GM12878 (cell line): ENCODE measurements around the gene POLR1G. TPM values are rescaled to one million over a fixed set of nuclear protein-coding genes. Genes with fewer than 3 reads are reported as not detected.

ENCODE experiments used
- microRNA-seq: library from miRNA; unstranded; fragments of <30 nt; microRNA quantifications from one replicate; pipeline ENCODE4, GENCODE V29; 2018
- polyA plus RNA-seq, 11 experiments: library from polyadenylated mRNA; depleted of rRNA in 4 of 11; unstranded in 6 of 11; stranded (reverse) in 5 of 11; fragments of >200 nt; fragmentation: Nextera tagmentation in 4 of 11; fragmentation: Illumina TruSeq in 1 of 11; extraction: Ambion mirVana in 4 of 11; extraction: Trizol in 1 of 11; gene quantifications; 1 replicate in 1 of 11; 2 replicates in 10 of 11; pipeline versions ENCODE4 v1.2.1 to v1.2.3, GENCODE V29; 2011 to 2016; ENCODE audit warnings: inconsistent platforms in 2 of 11, missing spikeins in 2 of 11, low read depth in 1 of 11
- small RNA-seq: library from RNA; depleted of rRNA; stranded (forward); fragments of <200 nt; gene quantifications from one replicate; pipeline ENCODE3, GENCODE V24; 2014
- total RNA-seq, 4 experiments: library from RNA; depleted of rRNA in 3 of 4; stranded (reverse); fragments of >200 nt in 3 of 4; fragmentation: Illumina TruSeq in 1 of 4; extraction: Trizol in 1 of 4; gene quantifications; 2 replicates each; pipeline versions ENCODE4 v1.2.1 to v1.2.3, GENCODE V29; 2013 to 2021

The POLR1G gene
- total and polyA plus RNA-seq, 10 of the 15 experiments (the other 5 are each of a cell fraction or from before 2014, with no cell fraction given), result 2.0 to 30.9 (median 20.5) TPM

Small RNAs within 50 kb of the gene (microRNA-seq; reads per million reads assigned to microRNA genes)
- not detected for gene MIR6088

Small RNAs within 50 kb of the gene (small RNA-seq; reads per million reads assigned to genes)
- gene MIR6088, result not detected

Other genes with a start within 250 kb of the POLR1G start
Only the 7 nearest of the 17 such genes appear.
- gene CKM, start 83.8 kb upstream of the POLR1G start, total RNA-seq (2014; rRNA removed), result not detected in 2 replicates
- not detected in 2 replicates for gene CKM, start 83.8 kb upstream of the POLR1G start, total RNA-seq (2014; rRNA removed; fragmentation: Illumina TruSeq; extraction: Trizol)
- gene CKM, start 83.8 kb upstream of the POLR1G start, total RNA-seq (2021), result 0.13 TPM in 1 of 2 replicates, not detected in the other
- gene CKM, start 83.8 kb upstream of the POLR1G start, polyA plus RNA-seq (2011; rRNA removed), result 0.06 and 0.08 TPM in 2 replicates
- gene CKM, start 83.8 kb upstream of the POLR1G start, polyA plus RNA-seq (2014; fragmentation: Illumina TruSeq; extraction: Trizol), result not detected in 2 replicates
- under 1 TPM in 1 of 2 experiments, not detected in 1; 0.14 TPM for gene CKM, start 83.8 kb upstream of the POLR1G start, polyA plus RNA-seq (2014; fragmentation: Nextera tagmentation; extraction: Ambion mirVana)
- gene CKM, start 83.8 kb upstream of the POLR1G start, polyA plus RNA-seq (2014; rRNA removed), result 0.08 and 0.11 TPM in 2 replicates
- under 1 TPM in 1 of 2 experiments, not detected in 1; 0.13 TPM for gene CKM, start 83.8 kb upstream of the POLR1G start, polyA plus RNA-seq (2016; fragmentation: Nextera tagmentation; extraction: Ambion mirVana)
- 0.28 TPM in 1 of 2 replicates, not detected in the other for gene KLC3, start 65.9 kb upstream of the POLR1G start, total RNA-seq (2014; rRNA removed)
- gene KLC3, start 65.9 kb upstream of the POLR1G start, total RNA-seq (2014; rRNA removed; fragmentation: Illumina TruSeq; extraction: Trizol), result not detected in 2 replicates
- 0.33 and 0.37 TPM in 2 replicates for gene KLC3, start 65.9 kb upstream of the POLR1G start, total RNA-seq (2021)
- not detected in 2 replicates for gene KLC3, start 65.9 kb upstream of the POLR1G start, polyA plus RNA-seq (2011; rRNA removed)
- 0.03 TPM in 1 of 2 replicates, not detected in the other for gene KLC3, start 65.9 kb upstream of the POLR1G start, polyA plus RNA-seq (2014; fragmentation: Illumina TruSeq; extraction: Trizol)
- not detected for gene KLC3, start 65.9 kb upstream of the POLR1G start, polyA plus RNA-seq (2014; fragmentation: Nextera tagmentation; extraction: Ambion mirVana)
- 0.15 and 0.38 TPM in 2 replicates for gene KLC3, start 65.9 kb upstream of the POLR1G start, polyA plus RNA-seq (2014; rRNA removed)
- under 1 TPM in 1 of 2 experiments, not detected in 1; 0.21 TPM for gene KLC3, start 65.9 kb upstream of the POLR1G start, polyA plus RNA-seq (2016; fragmentation: Nextera tagmentation; extraction: Ambion mirVana)
- 16.9 and 18.8 TPM in 2 replicates for gene ERCC2, start 36.1 kb upstream of the POLR1G start, total RNA-seq (2014; rRNA removed)
- 7.5 and 7.7 TPM in 2 replicates for gene ERCC2, start 36.1 kb upstream of the POLR1G start, total RNA-seq (2014; rRNA removed; fragmentation: Illumina TruSeq; extraction: Trizol)
- gene ERCC2, start 36.1 kb upstream of the POLR1G start, total RNA-seq (2021), result 38.7 and 40.1 TPM in 2 replicates
- gene ERCC2, start 36.1 kb upstream of the POLR1G start, polyA plus RNA-seq (2011; rRNA removed), result 7.4 and 27.2 TPM in 2 replicates
- 7.6 and 20.5 TPM in 2 replicates for gene ERCC2, start 36.1 kb upstream of the POLR1G start, polyA plus RNA-seq (2014; fragmentation: Illumina TruSeq; extraction: Trizol)
- gene ERCC2, start 36.1 kb upstream of the POLR1G start, polyA plus RNA-seq (2014; fragmentation: Nextera tagmentation; extraction: Ambion mirVana), result 1 to 10 TPM; 1.3 to 2.4 TPM
- 20.6 and 24.9 TPM in 2 replicates for gene ERCC2, start 36.1 kb upstream of the POLR1G start, polyA plus RNA-seq (2014; rRNA removed)
- 10 to 100 TPM in 1 of 2 experiments, 1 to 10 TPM in 1; 9.8 to 12.5 TPM for gene ERCC2, start 36.1 kb upstream of the POLR1G start, polyA plus RNA-seq (2016; fragmentation: Nextera tagmentation; extraction: Ambion mirVana)
- gene PPP1R13L, start 1.6 kb upstream of the POLR1G start, total RNA-seq (2014; rRNA removed), result 1.8 and 2.5 TPM in 2 replicates
- 1.2 and 1.3 TPM in 2 replicates for gene PPP1R13L, start 1.6 kb upstream of the POLR1G start, total RNA-seq (2014; rRNA removed; fragmentation: Illumina TruSeq; extraction: Trizol)
- gene PPP1R13L, start 1.6 kb upstream of the POLR1G start, total RNA-seq (2021), result 10.0 and 11.0 TPM in 2 replicates
- gene PPP1R13L, start 1.6 kb upstream of the POLR1G start, polyA plus RNA-seq (2011; rRNA removed), result 2.3 and 2.4 TPM in 2 replicates
- 3.0 and 3.3 TPM in 2 replicates for gene PPP1R13L, start 1.6 kb upstream of the POLR1G start, polyA plus RNA-seq (2014; fragmentation: Illumina TruSeq; extraction: Trizol)
- 1 to 10 TPM in 1 of 2 experiments, under 1 TPM in 1; 0.40 to 1.9 TPM for gene PPP1R13L, start 1.6 kb upstream of the POLR1G start, polyA plus RNA-seq (2014; fragmentation: Nextera tagmentation; extraction: Ambion mirVana)
- 4.4 and 4.7 TPM in 2 replicates for gene PPP1R13L, start 1.6 kb upstream of the POLR1G start, polyA plus RNA-seq (2014; rRNA removed)
- 1 to 10 TPM; 2.4 to 2.6 TPM for gene PPP1R13L, start 1.6 kb upstream of the POLR1G start, polyA plus RNA-seq (2016; fragmentation: Nextera tagmentation; extraction: Ambion mirVana)
- gene ERCC1, start 17.3 kb downstream of the POLR1G start, total RNA-seq (2014; rRNA removed), result 74.7 and 82.6 TPM in 2 replicates
- gene ERCC1, start 17.3 kb downstream of the POLR1G start, total RNA-seq (2014; rRNA removed; fragmentation: Illumina TruSeq; extraction: Trizol), result 45.4 and 57.2 TPM in 2 replicates
- gene ERCC1, start 17.3 kb downstream of the POLR1G start, total RNA-seq (2021), result 70.1 and 75.3 TPM in 2 replicates
- gene ERCC1, start 17.3 kb downstream of the POLR1G start, polyA plus RNA-seq (2011; rRNA removed), result 36.8 and 65.0 TPM in 2 replicates
- 23.1 and 52.0 TPM in 2 replicates for gene ERCC1, start 17.3 kb downstream of the POLR1G start, polyA plus RNA-seq (2014; fragmentation: Illumina TruSeq; extraction: Trizol)
- 10 to 100 TPM; 14.7 to 36.8 TPM for gene ERCC1, start 17.3 kb downstream of the POLR1G start, polyA plus RNA-seq (2014; fragmentation: Nextera tagmentation; extraction: Ambion mirVana)
- gene ERCC1, start 17.3 kb downstream of the POLR1G start, polyA plus RNA-seq (2014; rRNA removed), result 104 and 113 TPM in 2 replicates
- 10 to 100 TPM; 54.2 to 66.8 TPM for gene ERCC1, start 17.3 kb downstream of the POLR1G start, polyA plus RNA-seq (2016; fragmentation: Nextera tagmentation; extraction: Ambion mirVana)
- gene FOSB, start 61.4 kb downstream of the POLR1G start, total RNA-seq (2014; rRNA removed), result 0.11 and 0.44 TPM in 2 replicates
- 0.14 and 0.31 TPM in 2 replicates for gene FOSB, start 61.4 kb downstream of the POLR1G start, total RNA-seq (2014; rRNA removed; fragmentation: Illumina TruSeq; extraction: Trizol)
- gene FOSB, start 61.4 kb downstream of the POLR1G start, total RNA-seq (2021), result 0.56 and 0.69 TPM in 2 replicates
- gene FOSB, start 61.4 kb downstream of the POLR1G start, polyA plus RNA-seq (2011; rRNA removed), result 0.13 and 0.20 TPM in 2 replicates
- gene FOSB, start 61.4 kb downstream of the POLR1G start, polyA plus RNA-seq (2014; fragmentation: Illumina TruSeq; extraction: Trizol), result 0.28 and 0.35 TPM in 2 replicates
- under 1 TPM; 0.06 to 0.07 TPM for gene FOSB, start 61.4 kb downstream of the POLR1G start, polyA plus RNA-seq (2014; fragmentation: Nextera tagmentation; extraction: Ambion mirVana)
- 0.24 and 0.34 TPM in 2 replicates for gene FOSB, start 61.4 kb downstream of the POLR1G start, polyA plus RNA-seq (2014; rRNA removed)
- gene FOSB, start 61.4 kb downstream of the POLR1G start, polyA plus RNA-seq (2016; fragmentation: Nextera tagmentation; extraction: Ambion mirVana), result under 1 TPM; 0.29 to 0.45 TPM
- gene RTN2, start 90.4 kb downstream of the POLR1G start, total RNA-seq (2014; rRNA removed), result 4.0 and 5.2 TPM in 2 replicates
- 3.4 and 4.2 TPM in 2 replicates for gene RTN2, start 90.4 kb downstream of the POLR1G start, total RNA-seq (2014; rRNA removed; fragmentation: Illumina TruSeq; extraction: Trizol)
- 9.7 and 11.6 TPM in 2 replicates for gene RTN2, start 90.4 kb downstream of the POLR1G start, total RNA-seq (2021)
- 1.1 and 2.6 TPM in 2 replicates for gene RTN2, start 90.4 kb downstream of the POLR1G start, polyA plus RNA-seq (2011; rRNA removed)
- 5.5 and 5.9 TPM in 2 replicates for gene RTN2, start 90.4 kb downstream of the POLR1G start, polyA plus RNA-seq (2014; fragmentation: Illumina TruSeq; extraction: Trizol)
- gene RTN2, start 90.4 kb downstream of the POLR1G start, polyA plus RNA-seq (2014; fragmentation: Nextera tagmentation; extraction: Ambion mirVana), result under 1 TPM; 0.32 to 0.42 TPM
- 10.3 and 11.0 TPM in 2 replicates for gene RTN2, start 90.4 kb downstream of the POLR1G start, polyA plus RNA-seq (2014; rRNA removed)
- gene RTN2, start 90.4 kb downstream of the POLR1G start, polyA plus RNA-seq (2016; fragmentation: Nextera tagmentation; extraction: Ambion mirVana), result 1 to 10 TPM; 4.8 to 4.9 TPM